Measurements from ENCODE around the gene GLB1L2. TPM values are rescaled to one million over a fixed set of nuclear protein-coding genes. Genes with fewer than 3 reads are reported as not detected.
A peak's percentile ranks its signal among the peaks of the same experiment; 100 is the strongest.

Gene GLB1L2
- total and polyA plus RNA-seq, 2 of the 4 experiments (the other 2 are of a cell fraction) = under 0.01 to 0.26 TPM

DNA sequence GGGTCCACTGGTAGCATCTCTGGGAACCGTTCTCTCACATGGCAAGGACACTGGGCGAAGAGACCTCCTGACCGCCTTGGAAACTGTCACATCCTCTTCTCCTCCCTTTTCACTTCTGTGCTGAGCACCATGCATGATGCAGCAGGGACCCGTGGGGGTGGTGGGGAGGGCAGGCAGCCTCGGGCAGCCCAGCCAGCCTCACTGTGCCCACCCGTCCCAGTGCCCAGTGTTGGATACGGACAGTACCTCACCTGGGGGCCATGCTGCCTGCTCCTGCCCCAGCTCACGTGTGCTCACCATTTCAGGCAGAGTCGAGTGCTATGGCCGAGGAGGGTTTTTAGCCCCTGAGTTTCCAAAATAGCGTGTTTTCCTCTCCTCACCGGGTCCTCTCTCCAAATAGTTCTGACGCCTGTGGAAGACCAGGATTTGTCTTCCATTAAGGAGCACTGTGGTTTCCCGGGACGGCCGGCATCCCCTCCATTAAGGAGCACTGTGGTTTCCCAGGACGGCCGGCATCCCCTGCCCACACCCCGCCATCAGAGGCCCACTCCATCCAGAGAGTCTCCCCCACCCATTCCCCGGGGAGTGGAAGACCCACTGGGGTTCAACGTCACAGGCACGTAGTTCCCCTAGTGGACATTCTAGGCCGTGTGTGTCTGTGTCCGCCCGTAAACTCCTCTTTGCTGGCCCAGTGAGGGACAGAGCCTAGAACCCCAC lies 57.8 kb downstream of the GLB1L2 start:
- TF ChIP-seq CHD1 (IDR thresholded peaks at IDR 0.05; ENCODE audit: low read depth, low read length) (no peak), RCOR1 (IDR thresholded peaks at IDR 0.05; ENCODE audit: insufficient replicate concordance, low read length) (no peak), POLR2A (IDR thresholded peaks at IDR 0.05; ENCODE audit: low read depth, low read length) (no peak), RAD21 (IDR thresholded peaks at IDR 0.05; ENCODE audit: low read length) (no peak)
- TF ChIP-seq, protein P1, sequence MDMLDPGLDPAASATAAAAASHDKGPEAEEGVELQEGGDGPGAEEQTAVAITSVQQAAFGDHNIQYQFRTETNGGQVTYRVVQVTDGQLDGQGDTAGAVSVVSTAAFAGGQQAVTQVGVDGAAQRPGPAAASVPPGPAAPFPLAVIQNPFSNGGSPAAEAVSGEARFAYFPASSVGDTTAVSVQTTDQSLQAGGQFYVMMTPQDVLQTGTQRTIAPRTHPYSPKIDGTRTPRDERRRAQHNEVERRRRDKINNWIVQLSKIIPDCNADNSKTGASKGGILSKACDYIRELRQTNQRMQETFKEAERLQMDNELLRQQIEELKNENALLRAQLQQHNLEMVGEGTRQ (IDR thresholded peaks at IDR 0.05; ENCODE audit: low read depth, low read length) = no peak
- WGBS, 2 experiments (ENCODE audit: extremely low coverage in 2 of 2, insufficient read length in 1 of 2) = 67% methylated on average over 5 of the region's 25 CpGs; no CpG with 5 or more reads in 1 of the 2 experiments
- H2BK20ac ChIP-seq (ENCODE audit: low read depth, low read length) = no peak overlapping the region

More for the DNA sequence above, 57.8 kb downstream of the GLB1L2 start:
- Histone ChIP-seq H4K8ac (ENCODE audit: low read depth in 2 of 2, low read length in 2 of 2) (no peak overlapping the region), H3K4me1 (ENCODE audit: control insufficient read depth, insufficient read depth, low read length) (no peaks in the 10 kb centered on the region), H3K4me2 (ENCODE audit: low read depth, low read length) (no peak overlapping the region), H3K27me3 (ENCODE audit: control insufficient read depth, insufficient read depth, low read length) (no peaks in the 10 kb centered on the region), H2AFZ (replicated peaks; ENCODE audit: low read length, poor library complexity) (peak overlapping the region; percentile 43), H3K9me1 (ENCODE audit: insufficient read depth, low read length) (no peaks in the 10 kb centered on the region), H2BK15ac (ENCODE audit: low read depth, low read length) (no peak overlapping the region), H3K4ac (ENCODE audit: low read depth, low read length) (no peak overlapping the region), H3K9ac (ENCODE audit: low read depth, low read length) (no peak overlapping the region), H3K36me3 (ENCODE audit: control insufficient read depth, insufficient read depth, low read length) (no peaks in the 10 kb centered on the region), H3K18ac (ENCODE audit: low read depth, low read length) (no peak overlapping the region), H3K27ac (ENCODE audit: insufficient read depth, low read length) (no peak overlapping the region), H3K9me3 (ENCODE audit: control insufficient read depth, insufficient read depth, low read length) (peaks cover 39% of the 10 kb centered on the region), H2AK9ac (replicated peaks; ENCODE audit: low read depth, low read length, poor library complexity) (no peak overlapping the region), H2BK120ac (ENCODE audit: low read depth, low read length) (no peak overlapping the region), H3K4me3 (ENCODE audit: insufficient read depth, low read depth, low read length) (no peak overlapping the region), H3K79me1 (ENCODE audit: low read depth in 1 of 2, low read length in 2 of 2) (no peaks in the 10 kb centered on the region), H3K23ac (ENCODE audit: low read depth, low read length) (no peak overlapping the region), H2AK5ac (ENCODE audit: low read depth, low read length) (no peak overlapping the region), H3K14ac (replicated peaks; ENCODE audit: low read depth, low read length) (no peak overlapping the region), H4K5ac (ENCODE audit: low read depth, low read length) (no peak overlapping the region), H4K91ac (ENCODE audit: insufficient read depth, low read depth, low read length) (no peak overlapping the region), H4K20me1 (ENCODE audit: insufficient read depth, low read length) (no peaks in the 10 kb centered on the region), H2BK5ac (ENCODE audit: low read depth, low read length, poor library complexity, severe bottlenecking) (no peak overlapping the region), H3K56ac (ENCODE audit: extremely low read depth, insufficient read depth, low read length) (no peak overlapping the region)
- intact Hi-C loops (cut with micrococcal nuclease) = no loop called here
- dilution Hi-C loops (cut with HindIII; ENCODE audit: low sequenced_read_pairs, unreplicated experiment) = no loop called here
- no TSS peak for BruUV-seq (replicated peaks)
- CTCF ChIA-PET = no interaction called here
- in situ Hi-C loops (cut with MboI; ENCODE audit: low sequenced_read_pairs) = no loop called here
- no peak for DNase-seq
- POLR2A ChIA-PET (ENCODE audit: unreplicated experiment) = no interaction called here
- no peak for ATAC-seq (ENCODE audit: low read depth)
